ENCODE data around the gene PRKN. TPM values are rescaled to one million over a fixed set of nuclear protein-coding genes. Genes with fewer than 3 reads are reported as not detected.

PRKN gene
- polyA plus RNA-seq, 1 experiment = 0.71 TPM

- no peaks in the 10 kb centered on the region for H3K36me3 ChIP-seq (ENCODE audit: control insufficient read depth, insufficient read depth, low read length)
- no peaks in the 10 kb centered on the region for H3K27me3 ChIP-seq (ENCODE audit: control insufficient read depth, insufficient read depth, low read length)
- H3K4me3 ChIP-seq (ENCODE audit: low read depth, low read length) = no peak overlapping the region
- DNase-seq (ENCODE audit: low read depth) = peak; percentile 96
- CTCF ChIA-PET = interaction anchor here (0.6 to 1.7 kb wide), 2 partner anchors 17 to 1715 kb away, joined by 5 read pairs; no protein-coding TSS in a partner anchor
- TF ChIP-seq CTCF (IDR thresholded peaks at IDR 0.05; ENCODE audit: insufficient read depth, low read depth, low read length) = no peak
- POLR2A ChIA-PET = interaction anchor here (0.6 to 0.7 kb wide), 3 partner anchors 24 to 1982 kb away, joined by 3 to 4 read pairs (median 3); no protein-coding TSS in a partner anchor
These were observed 1292.4 kb downstream of the PRKN start for GRCh38 chr6:161434921-161435747.

- Histone ChIP-seq H3K36me3 (ENCODE audit: control insufficient read depth, insufficient read depth, low read length) (no peaks in the 10 kb centered on the region), H3K4me3 (ENCODE audit: low read depth, low read length) (no peak overlapping the region), H3K27me3 (ENCODE audit: control insufficient read depth, insufficient read depth, low read length) (no peaks in the 10 kb centered on the region)
- TF ChIP-seq CTCF (IDR thresholded peaks at IDR 0.05; ENCODE audit: insufficient read depth, low read depth, low read length) = no peak
- CTCF ChIA-PET = interaction anchor here (1.7 kb wide), 1 partner anchor 16 kb away, joined by 5 read pairs; no protein-coding TSS in a partner anchor
- DNase-seq (ENCODE audit: low read depth) = no peak
- POLR2A ChIA-PET = no interaction called here
These were observed 1293.2 kb downstream of the PRKN start for GRCh38 chr6:161434350-161434749.

- no peak for TF ChIP-seq CTCF (IDR thresholded peaks at IDR 0.05; ENCODE audit: insufficient read depth, low read depth, low read length)
- ChIA-PET CTCF (no interaction called here), POLR2A (no interaction called here)
- DNase-seq (ENCODE audit: low read depth) = no peak
- Histone ChIP-seq H3K36me3 (ENCODE audit: control insufficient read depth, insufficient read depth, low read length) (no peaks in the 10 kb centered on the region), H3K4me3 (ENCODE audit: low read depth, low read length) (no peak overlapping the region), H3K27me3 (ENCODE audit: control insufficient read depth, insufficient read depth, low read length) (no peaks in the 10 kb centered on the region)
These were observed 1295.0 kb downstream of the PRKN start for GRCh38 chr6:161432546-161432945.

- peak; percentile 31; the same call in 1 of the 2 replicates for TF ChIP-seq CTCF (IDR thresholded peaks at IDR 0.05; ENCODE audit: insufficient read depth, low read depth, low read length)
- H3K4me3 ChIP-seq (ENCODE audit: low read depth, low read length) = no peak overlapping the region
- ChIA-PET POLR2A (no interaction called here), CTCF (interaction anchor here (1.3 to 3.7 kb wide), 2 partner anchors 12 to 265 kb away, joined by 5 to 17 read pairs; no protein-coding TSS in a partner anchor)
- no peaks in the 10 kb centered on the region for H3K27me3 ChIP-seq (ENCODE audit: control insufficient read depth, insufficient read depth, low read length)
- no peak for DNase-seq (ENCODE audit: low read depth)
- no peaks in the 10 kb centered on the region for H3K36me3 ChIP-seq (ENCODE audit: control insufficient read depth, insufficient read depth, low read length)
These were observed 1297.6 kb downstream of the PRKN start for GRCh38 chr6:161429921-161430490.

GRCh38 chr6:161424421-161424820 lies 1303.1 kb downstream of the PRKN start:
- ChIA-PET POLR2A (no interaction called here), CTCF (interaction anchor here (1.8 kb wide), 1 partner anchor 74 kb away, joined by 6 read pairs; no protein-coding TSS in a partner anchor)
- no peak for TF ChIP-seq CTCF (IDR thresholded peaks at IDR 0.05; ENCODE audit: insufficient read depth, low read depth, low read length)
- H3K4me3 ChIP-seq (ENCODE audit: low read depth, low read length) = no peak overlapping the region
- no peak for DNase-seq (ENCODE audit: low read depth)
- no peaks in the 10 kb centered on the region for H3K36me3 ChIP-seq (ENCODE audit: control insufficient read depth, insufficient read depth, low read length)
- H3K27me3 ChIP-seq (ENCODE audit: control insufficient read depth, insufficient read depth, low read length) = no peaks in the 10 kb centered on the region; the same call in 1 of the 2 replicates
